HUDEP-2 (cell line): Measurements from ENCODE around the gene ARID1B.
A peak's percentile ranks its signal among the peaks of the same experiment; 100 is the strongest.

ENCODE experiments used
- DNase-seq, 76 experiments: peaks; one replicate each; lab custom pipeline; 2025; ENCODE audit not compliant: unreplicated experiment in 76 of 76; lab: John Stamatoyannopoulos, UW

ARID1B gene

DNA sequence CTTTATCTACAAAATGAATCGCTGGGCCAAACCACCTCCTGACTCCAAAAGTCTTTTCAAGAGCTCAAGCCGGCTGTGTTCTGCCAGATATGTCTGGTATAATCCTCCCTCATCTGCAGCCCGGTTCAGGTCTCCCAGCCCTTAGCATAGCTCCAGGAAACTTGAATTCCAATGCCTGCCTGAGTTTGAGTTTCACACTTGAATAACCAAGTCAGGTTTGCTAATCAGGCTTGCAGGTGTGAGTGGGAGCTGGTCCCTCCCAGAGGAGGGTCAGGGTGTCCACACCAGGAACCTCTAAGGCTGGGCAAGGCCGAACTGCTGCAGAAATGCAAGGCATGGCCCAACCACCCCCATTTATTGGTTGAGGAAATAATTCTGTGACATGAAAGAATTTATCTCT is 449.6 kb downstream of the ARID1B start:
- peak in 37 of 76 experiments; percentile 9 to 66 (median 39) for DNase-seq

DNA sequence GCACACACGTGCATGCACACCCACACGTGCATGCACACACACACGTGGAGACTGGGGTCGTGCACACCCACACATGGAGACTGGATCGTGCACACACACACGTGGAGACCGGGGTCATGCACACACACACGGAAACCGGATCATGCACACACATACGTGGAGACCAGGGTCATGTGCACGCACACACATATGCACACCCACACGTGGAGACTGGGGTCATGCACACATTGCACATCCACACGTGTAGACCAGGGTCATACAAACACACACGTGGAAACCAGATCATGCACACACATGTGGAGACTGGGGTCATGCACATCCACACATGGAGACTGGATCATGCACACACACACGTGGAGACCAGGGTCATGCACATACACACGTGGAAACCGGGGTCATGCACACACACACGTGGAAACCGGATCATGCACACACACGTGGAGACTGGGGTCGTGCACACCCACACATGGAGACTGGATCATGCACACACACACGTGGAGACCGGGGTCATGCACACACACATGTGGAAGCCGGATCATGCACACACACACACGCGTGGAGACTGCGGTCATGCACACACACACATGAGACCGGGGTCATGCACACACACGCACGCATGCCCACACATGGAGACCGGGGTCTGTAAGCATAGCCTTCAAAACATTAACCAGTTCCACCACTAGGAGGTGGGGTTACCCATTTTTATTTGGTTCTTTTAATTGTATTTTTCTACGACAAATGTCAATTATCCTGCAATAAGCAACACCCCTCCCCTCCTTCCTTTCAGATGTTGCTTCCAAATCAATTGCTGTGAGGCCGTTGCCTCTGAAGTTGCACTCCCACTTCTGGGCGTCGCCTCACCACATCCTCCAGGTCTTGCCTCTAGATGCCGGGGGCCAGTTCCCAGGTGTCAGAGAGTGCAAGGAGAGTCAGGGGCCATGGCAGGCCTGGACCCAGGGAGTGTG is 450.3 kb downstream of the ARID1B start:
- peak in 33 of 76 experiments; percentile 8 to 50 (median 27) for DNase-seq

DNA sequence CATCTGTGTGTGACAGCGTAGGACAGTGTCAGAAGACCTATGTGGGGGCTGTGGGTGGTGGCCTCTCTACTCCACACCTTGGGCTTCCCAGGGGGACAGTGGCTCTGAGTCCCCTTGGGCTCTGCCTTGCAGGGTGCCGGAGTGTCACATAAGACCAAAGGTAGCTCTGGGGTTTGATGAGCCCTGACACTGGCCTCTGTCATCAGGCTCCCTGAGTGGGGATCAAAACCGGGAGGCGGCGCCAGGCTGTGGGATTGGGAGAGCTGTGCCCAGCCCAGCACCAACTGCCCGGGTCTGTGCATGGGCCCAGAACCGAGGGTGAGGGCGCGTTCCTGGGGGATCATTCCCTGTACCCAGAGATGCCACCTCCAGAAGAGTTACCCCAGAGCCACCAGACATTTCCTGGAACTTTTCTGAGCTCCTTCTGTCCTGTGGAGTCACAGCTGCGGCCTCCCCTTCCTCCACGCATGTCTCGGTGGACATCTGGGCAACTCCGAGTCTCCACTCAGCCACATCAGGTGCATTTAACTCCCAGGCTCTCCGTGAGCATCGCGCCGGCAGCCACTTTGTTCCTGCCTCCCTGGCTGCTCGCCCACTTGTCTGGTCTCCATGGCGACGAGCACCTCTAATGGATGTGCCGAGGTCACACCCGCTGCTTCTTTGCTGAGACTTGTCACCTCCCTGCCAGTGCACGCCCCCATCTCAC is 451.4 kb downstream of the ARID1B start:
- DNase-seq: no peak

GRCh38 chr6:157229132-157229618 is 452.0 kb downstream of the ARID1B start:
- DNase-seq: no peak

DNA sequence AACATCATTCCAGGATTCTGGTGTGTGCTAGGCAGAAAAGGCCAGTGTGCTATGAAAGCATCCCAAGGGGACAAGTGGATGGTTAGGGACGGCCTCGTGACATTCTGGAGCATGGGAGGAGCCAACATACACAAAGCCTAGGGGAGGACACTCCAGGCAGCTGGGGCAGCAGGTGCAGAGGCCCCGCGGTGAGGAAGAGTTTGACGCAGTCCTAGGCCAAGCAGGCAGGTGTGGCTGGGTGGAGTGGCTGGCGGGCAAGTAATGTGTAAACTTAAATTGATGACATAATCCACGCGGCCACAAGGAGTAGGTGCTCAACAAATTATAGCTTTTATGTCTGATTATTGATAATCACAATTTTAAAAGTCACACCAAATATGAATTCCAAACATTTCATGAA is 452.5 kb downstream of the ARID1B start:
- DNase-seq: no peak

DNA sequence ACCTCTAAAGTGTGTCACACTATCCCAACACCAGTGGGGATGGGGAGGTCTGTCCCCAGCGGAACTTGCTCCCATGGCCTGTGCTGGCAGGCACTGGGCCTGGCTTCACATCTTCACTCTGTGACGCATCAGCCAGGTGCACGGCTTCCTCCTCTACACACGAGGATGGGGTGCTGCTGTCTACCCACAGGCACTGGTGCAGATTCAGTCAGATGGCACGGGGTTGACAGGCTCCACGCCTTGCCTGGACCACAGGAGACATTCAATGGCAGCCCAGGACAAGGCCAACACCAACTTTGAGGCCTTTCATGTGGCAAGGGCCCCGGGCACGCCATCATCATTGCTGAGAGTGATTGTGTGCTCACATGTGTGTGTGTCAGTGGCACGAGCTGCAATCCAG is 453.7 kb downstream of the ARID1B start:
- no peak for DNase-seq

DNA sequence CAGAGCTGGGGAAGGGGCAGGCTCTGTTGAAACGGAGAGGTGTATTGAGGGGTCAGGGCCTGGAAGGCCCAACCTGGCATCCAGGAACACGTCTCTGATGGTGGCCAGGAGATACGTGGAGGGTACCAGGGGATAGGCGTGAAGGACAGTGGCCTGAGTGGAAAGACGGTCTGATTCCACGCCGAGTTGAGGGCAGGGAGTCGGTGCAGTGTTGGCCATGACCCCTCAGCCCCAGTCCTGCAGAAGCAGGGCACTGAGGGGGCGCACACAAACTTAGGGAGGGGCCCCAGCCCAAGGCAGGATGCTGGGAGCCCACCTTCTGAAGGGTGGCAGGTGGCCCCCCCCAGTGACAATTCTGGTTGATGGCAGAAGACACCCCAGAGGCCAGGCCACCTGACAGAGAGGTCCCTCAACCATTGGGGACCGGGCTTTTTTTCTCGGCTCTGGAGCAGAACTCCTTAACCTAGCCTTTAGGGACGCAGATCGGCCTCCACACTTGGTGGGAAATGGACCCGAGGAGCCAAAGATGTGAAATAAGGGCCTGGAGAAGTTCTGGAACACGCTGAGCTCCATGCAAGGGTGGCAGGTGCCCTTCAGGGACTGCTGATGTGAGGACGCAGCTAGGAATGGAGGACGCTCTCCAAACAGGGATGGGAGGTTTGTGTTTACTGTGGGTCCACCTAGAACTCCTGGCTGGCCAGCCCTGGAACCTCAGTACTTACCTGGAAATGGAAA is 455.1 kb downstream of the ARID1B start:
- no peak for DNase-seq

DNA sequence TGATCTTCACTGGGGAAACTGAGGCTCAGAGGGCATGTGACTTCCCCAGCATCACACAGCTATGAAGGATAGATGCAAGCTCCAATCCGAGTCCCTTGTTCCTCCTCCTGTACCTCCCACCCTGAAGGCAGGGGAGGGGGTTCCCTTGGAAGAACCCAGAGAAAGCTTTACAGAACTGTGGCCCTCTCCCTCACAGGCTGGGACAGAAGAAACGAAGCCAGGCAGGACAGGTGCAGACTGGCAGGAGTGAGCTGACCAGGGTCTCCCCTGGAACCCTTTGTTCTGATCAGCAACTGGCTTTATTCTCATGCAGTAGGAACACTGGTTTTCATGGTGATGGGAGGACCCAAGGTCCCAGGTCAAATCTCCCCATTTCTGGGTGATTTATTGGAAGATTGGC is 456.0 kb downstream of the ARID1B start:
- DNase-seq: no peak

DNA sequence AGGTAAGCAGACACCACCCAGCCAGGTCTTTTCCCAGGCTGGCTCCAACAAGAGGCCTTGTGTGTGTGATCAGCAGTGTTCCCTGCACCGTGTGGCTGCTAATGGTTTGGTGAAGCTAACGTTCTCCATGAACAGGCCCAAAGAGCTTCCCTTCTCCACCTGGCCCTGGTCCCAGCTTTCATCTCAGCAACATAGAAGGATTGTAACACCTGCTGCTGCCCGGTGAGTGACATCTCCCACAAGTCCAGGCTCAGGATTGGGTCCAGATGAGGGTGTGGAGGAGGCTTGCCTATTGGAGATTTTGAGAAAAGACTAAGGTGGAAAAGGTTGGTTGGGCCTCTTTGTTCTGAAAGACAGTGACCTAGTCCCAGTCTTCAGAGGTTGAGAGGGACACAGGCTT is 456.5 kb downstream of the ARID1B start:
- no peak for DNase-seq

DNA sequence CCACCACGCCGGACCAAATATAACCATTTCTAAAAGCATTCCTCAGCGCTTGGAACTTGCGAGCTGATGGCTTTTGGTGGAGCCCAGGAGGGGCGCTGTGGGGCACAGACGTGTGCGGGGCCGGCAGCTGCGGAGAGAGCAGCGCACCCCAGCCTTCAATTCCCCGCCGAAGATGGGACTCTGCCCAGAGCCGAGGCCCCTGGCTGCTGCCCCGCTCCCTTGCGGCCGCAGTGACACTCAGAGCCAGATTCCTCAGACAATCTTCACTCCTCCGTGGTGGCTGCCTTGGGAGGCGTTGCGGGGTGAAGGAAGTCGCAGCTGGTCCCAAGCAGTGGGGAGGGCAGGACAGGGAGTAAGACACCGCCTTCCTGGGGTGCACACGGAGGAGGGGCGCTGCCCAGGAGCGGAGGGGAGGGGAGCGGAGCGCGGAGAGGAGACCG is 458.4 kb downstream of the ARID1B start:
- peak in 17 of 76 experiments; percentile 11 to 41 (median 28) for DNase-seq

GRCh38 chr6:157236040-157236725 is 459.0 kb downstream of the ARID1B start:
- no peak for DNase-seq

GRCh38 chr6:157238346-157238745 is 461.2 kb downstream of the ARID1B start:
- no peak for DNase-seq

- DNase-seq: no peak
Measured at GRCh38 chr6:157239148-157239547, 462.0 kb downstream of the ARID1B start.

GRCh38 chr6:157239671-157240058 is 462.5 kb downstream of the ARID1B start:
- DNase-seq: no peak

DNA sequence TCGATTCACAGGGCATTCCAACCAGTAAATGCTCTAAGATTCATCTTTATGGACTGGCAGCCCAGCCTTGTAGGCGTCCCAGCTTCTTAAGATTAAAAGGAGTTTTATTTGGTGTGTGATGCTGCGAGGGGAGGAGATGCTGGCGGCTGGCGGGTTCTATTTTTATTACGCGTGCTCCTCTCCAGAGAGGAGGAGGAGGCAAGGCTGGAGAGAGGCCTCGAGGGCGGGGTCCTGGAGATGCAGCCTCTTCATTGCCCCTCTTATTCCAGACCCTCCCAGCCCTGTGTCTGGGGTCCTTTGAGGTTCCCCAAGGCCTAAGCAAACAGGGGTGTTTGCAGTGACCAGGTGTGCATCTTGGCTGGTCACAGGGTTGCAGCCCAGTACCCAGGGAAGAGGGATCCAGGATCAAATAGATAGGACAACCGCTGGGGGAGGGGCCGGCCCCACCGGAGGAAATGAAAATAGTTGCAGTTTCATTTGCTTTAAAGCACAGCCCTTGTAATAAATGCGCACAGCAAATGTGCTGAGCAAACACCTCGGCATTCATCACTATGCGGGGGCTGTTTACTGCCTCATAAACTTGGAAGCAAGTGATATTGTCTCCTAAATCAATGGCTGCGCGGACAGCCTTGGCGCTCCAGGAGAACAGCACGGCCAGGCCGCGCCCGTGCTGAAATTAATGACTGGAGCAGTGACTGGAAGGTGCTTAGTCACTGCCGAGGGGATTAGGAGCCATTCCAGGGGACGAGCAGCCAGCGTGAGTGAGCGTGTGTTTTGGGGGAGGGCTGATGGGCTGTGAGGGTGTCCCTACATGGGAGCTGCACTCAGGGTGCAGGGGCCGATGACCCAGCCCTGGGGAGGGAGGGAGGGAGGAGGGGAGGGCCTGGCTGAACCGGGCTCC is 463.1 kb downstream of the ARID1B start:
- DNase-seq: no peak

DNA sequence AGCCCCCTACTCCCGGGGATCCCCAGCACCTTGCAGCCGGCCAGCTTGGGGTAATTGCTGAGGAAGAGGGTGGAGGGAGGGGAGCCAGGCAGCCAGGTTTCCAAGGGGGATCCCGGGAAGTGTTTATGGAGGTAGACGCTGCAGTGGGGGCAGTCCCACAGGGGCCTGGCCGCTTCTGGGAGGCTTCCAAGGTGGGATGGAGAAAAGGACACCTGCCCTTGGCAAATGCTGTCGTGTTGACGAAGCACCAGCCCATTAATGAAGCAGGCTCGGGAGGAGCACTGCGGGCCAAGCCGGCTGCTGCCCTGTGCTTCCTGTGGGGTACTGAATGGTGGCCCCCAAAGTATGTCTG is 463.8 kb downstream of the ARID1B start:
- no peak for DNase-seq

DNA sequence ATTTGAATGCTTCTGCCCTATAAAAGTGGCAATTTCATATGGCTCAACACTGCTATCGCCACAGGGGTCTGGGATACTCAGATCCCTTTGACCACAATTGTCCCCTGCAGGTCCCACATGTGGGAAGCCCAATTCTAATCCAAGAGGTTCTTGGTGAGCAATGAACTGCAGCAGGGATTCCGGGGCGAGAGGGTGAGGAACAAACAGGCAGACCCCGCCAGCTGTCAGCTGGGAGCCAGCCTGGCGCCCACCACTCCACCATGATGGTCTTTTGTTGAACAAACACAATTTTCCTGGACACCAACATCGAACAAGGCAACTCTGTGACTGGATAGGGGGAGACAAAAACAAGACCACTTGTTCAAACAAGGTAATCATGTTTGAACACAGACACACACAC is 465.6 kb downstream of the ARID1B start:
- no peak for DNase-seq

DNA sequence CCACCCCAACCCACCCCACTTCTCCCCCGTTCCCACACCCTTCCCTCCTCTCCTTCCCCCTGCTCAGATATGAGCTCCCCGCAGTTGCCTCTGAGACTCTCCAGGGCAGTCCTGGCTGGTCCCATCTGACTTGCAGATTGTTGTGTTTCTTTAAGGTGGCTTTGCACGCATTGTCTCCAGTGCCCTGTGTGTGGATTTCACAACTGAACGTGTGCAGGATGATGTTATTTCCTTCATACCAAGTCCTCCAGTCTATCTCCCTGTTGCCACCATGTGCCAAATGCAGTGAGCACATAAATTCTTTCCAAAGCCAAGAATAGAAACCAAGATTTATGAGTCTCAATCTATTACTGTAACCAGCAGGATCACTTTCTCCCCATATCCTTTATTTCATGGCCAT is 467.0 kb downstream of the ARID1B start:
- no peak for DNase-seq

- DNase-seq: no peak
Measured at GRCh38 chr6:157244780-157245179, 467.6 kb downstream of the ARID1B start.
